Type B pancreatic cell (in vitro differentiated cells): ENCODE measurements around the gene CREBL2. TPM values are rescaled to one million over a fixed set of nuclear protein-coding genes. Genes with fewer than 3 reads are reported as not detected.

Experiments used
- DNase-seq: peaks from one replicate; pipeline ENCODE4 v3.0.0; 2021; ENCODE audit warnings: mixed read lengths; ENCODE audit not compliant: unreplicated experiment; ENCODE audit errors: extremely low spot score
- H3K27ac Mint-ChIP-seq: 2 replicates; pipeline ENCODE4 v1.8.0; 2021; ENCODE audit warnings: mild to moderate bottlenecking, mixed read lengths
- H3K27me3 Mint-ChIP-seq: 2 replicates; pipeline ENCODE4 v1.8.0; 2021; ENCODE audit warnings: mixed read lengths
- H3K36me3 Mint-ChIP-seq: 2 replicates; pipeline ENCODE4 v1.8.0; 2021; ENCODE audit warnings: mixed read lengths
- H3K4me1 Mint-ChIP-seq: one replicate; pipeline ENCODE4 v1.8.0; 2021; ENCODE audit warnings: mixed read lengths; ENCODE audit not compliant: unreplicated experiment
- H3K4me3 Mint-ChIP-seq: 2 replicates; pipeline ENCODE4 v1.8.0; 2021; ENCODE audit warnings: mild to moderate bottlenecking, mixed read lengths
- H3K9me3 Mint-ChIP-seq: 2 replicates; pipeline ENCODE4 v1.8.0; 2021; ENCODE audit warnings: mixed read lengths
- total RNA-seq: library from RNA; stranded (reverse); gene quantifications from 2 replicates; pipeline ENCODE4 v1.2.1, GENCODE V29; 2021; ENCODE audit warnings: low replicate concordance
- TF ChIP-seq, protein P1 (sequence below): fragments of 200-600 bp; sonication (generic); conservative IDR thresholded peaks from 2 replicates; pipeline ENCODE4 v1.5.0; 2021; ENCODE audit warnings: antibody characterized with exemption, mild to moderate bottlenecking

Gene CREBL2
- total RNA-seq, 1 donor from 2014 or later: 11.9 TPM

DNA sequence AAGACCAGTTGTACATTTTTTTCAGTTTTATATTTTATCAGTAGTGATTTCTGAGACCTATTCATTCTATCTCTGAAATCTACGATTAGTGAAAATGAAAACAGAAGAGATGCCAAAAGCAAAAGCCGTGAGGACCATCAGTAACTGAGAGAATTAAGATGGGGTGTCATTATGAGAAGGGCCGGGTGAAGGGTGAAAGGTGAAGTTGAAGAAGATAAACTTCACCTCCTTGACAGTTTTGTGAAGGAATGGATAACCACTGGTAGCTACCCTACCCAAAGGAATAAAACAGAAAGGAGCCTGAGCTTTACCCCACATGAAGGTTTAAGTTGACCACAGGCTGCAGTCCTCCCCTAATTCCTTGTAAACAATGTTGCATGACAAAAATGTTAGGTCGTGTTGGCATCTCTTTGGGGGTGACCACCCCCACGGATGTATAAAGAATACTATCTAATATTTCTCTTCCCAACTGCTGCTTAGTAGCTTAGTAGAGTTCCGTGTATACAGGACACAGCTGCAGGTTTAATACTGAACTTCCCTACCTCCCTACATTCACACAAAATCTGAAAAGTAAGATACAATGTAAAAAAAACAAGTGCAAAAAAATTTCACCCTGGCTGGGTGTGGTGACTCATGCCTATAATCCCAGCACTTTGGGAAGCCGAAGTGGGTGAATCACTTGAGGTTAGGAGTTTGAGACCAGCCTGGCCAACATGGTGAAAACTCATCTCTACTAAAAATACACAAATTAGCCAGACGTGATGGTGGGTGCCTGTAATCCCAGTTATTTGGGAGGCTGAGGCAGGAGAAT is 60.4 kb downstream of the CREBL2 start:
- H3K4me3 Mint-ChIP-seq: no peak overlapping the region
- H3K4me1 Mint-ChIP-seq: no peaks in the 10 kb centered on the region
- no peak for DNase-seq
- H3K36me3 Mint-ChIP-seq: peaks cover 3% of the 10 kb centered on the region
- no peak overlapping the region for H3K27ac Mint-ChIP-seq
- H3K27me3 Mint-ChIP-seq: no peaks in the 10 kb centered on the region
- TF ChIP-seq, protein P1, sequence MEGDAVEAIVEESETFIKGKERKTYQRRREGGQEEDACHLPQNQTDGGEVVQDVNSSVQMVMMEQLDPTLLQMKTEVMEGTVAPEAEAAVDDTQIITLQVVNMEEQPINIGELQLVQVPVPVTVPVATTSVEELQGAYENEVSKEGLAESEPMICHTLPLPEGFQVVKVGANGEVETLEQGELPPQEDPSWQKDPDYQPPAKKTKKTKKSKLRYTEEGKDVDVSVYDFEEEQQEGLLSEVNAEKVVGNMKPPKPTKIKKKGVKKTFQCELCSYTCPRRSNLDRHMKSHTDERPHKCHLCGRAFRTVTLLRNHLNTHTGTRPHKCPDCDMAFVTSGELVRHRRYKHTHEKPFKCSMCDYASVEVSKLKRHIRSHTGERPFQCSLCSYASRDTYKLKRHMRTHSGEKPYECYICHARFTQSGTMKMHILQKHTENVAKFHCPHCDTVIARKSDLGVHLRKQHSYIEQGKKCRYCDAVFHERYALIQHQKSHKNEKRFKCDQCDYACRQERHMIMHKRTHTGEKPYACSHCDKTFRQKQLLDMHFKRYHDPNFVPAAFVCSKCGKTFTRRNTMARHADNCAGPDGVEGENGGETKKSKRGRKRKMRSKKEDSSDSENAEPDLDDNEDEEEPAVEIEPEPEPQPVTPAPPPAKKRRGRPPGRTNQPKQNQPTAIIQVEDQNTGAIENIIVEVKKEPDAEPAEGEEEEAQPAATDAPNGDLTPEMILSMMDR: no peak
- no peaks in the 10 kb centered on the region for H3K9me3 Mint-ChIP-seq

DNA sequence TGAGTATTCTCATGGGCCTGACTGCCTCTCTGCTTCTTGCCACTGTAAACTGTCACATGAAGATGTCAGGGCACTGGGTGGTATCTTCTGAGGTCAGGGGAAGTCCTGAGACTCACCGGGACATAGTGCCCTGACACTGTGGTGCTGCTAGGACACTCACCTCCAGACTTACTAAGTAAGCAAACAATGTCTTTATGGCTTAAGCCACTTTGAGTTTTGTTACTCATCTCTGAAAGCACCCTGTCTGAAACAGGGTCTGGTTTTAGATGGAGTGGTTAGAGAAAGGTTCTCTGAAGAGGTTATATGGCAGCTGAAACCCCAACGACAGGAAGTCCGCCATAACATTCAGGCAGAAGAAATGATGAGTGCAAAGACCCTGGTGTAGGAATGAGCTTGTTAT is 61.6 kb downstream of the CREBL2 start:
- no peak overlapping the region for H3K4me3 Mint-ChIP-seq
- no peak overlapping the region for H3K27ac Mint-ChIP-seq
- H3K36me3 Mint-ChIP-seq: peaks cover 3% of the 10 kb centered on the region
- TF ChIP-seq, protein P1: no peak
- no peaks in the 10 kb centered on the region for H3K9me3 Mint-ChIP-seq
- H3K4me1 Mint-ChIP-seq: no peaks in the 10 kb centered on the region
- no peaks in the 10 kb centered on the region for H3K27me3 Mint-ChIP-seq
- DNase-seq: no peak

DNA sequence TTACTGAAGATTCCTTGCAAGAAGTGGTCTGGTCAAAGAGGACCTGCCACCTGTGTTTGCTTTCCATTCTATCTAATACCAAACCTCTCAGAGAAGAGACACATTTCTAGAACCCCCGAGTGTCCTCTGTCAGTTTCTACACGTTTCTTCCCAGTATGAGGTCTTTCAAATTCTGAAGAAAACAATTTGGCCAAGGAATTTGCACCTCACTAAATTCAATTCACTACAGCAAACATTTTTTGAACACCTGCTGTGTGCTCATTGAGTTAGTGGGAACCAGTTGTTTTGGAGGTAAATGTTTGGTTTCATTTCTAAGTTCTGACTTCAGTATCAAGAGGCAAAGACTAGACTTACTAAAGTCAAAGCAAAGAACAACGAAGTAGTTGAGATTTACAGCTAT is 64.9 kb downstream of the CREBL2 start:
- no peak overlapping the region for H3K4me3 Mint-ChIP-seq
- H3K4me1 Mint-ChIP-seq: no peaks in the 10 kb centered on the region
- H3K9me3 Mint-ChIP-seq: no peaks in the 10 kb centered on the region
- no peak for DNase-seq
- no peak overlapping the region for H3K27ac Mint-ChIP-seq
- no peaks in the 10 kb centered on the region for H3K27me3 Mint-ChIP-seq
- TF ChIP-seq, protein P1: no peak
- peaks cover 3% of the 10 kb centered on the region for H3K36me3 Mint-ChIP-seq

DNA sequence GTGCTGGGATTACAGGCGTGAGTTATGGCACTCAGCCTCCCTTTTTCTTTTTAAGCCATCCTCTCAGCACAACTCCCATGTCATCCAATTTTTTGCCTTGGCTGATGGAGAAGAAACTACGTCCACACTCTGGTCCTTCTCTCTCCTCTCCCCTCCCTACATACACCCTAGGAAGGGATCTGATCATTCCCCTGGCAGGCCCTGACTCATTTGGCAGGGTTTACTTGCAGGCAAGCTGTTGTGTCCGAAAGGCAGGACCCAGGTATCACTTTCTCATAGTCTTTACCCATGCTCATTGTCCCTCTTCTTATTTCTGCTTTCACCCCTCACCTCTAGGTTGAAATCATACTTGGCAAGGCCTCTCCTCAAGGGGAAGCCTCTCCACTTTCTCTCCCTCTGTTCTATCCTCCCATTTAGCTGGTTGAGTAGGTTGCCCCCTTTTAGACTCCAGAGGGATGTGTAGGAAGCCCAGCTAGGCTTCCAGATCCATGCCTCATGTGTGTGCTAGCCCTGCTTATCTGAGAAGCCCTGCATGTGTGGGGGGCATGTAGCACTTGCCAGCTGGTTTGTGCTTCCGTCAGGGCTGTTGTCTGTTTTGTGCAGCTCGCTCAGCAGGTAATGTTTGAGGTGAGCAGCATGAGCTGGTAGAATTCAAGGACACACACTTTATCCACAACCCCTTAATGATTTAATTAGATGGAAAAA is 69.5 kb downstream of the CREBL2 start:
- H3K27ac Mint-ChIP-seq: no peak overlapping the region
- no peak overlapping the region for H3K4me3 Mint-ChIP-seq

GRCh38 chr12:12682284-12682683 is 70.6 kb downstream of the CREBL2 start:
- H3K4me3 Mint-ChIP-seq: no peak overlapping the region
- DNase-seq: no peak
- H3K9me3 Mint-ChIP-seq: no peaks in the 10 kb centered on the region
- H3K36me3 Mint-ChIP-seq: no peaks in the 10 kb centered on the region
- TF ChIP-seq, protein P1: no peak
- H3K27ac Mint-ChIP-seq: no peak overlapping the region
- H3K27me3 Mint-ChIP-seq: peaks cover 9% of the 10 kb centered on the region
- H3K4me1 Mint-ChIP-seq: peaks cover 5% of the 10 kb centered on the region

More for the DNA sequence above, 69.5 kb downstream of the CREBL2 start:
- no peak for DNase-seq
- H3K4me1 Mint-ChIP-seq: peaks cover 5% of the 10 kb centered on the region
- peaks cover 9% of the 10 kb centered on the region for H3K27me3 Mint-ChIP-seq
- no peaks in the 10 kb centered on the region for H3K36me3 Mint-ChIP-seq
- TF ChIP-seq, protein P1: no peak
- no peaks in the 10 kb centered on the region for H3K9me3 Mint-ChIP-seq
